ENCODE results near the gene TMEM126B.
"Not testable (repeated sequence)": the region's sequence is repeated elsewhere in the genome, so short reads cannot be mapped to it uniquely, and the experiment has no call there.

TMEM126B gene

GRCh38 chr11:85663080-85663752 lies 34.8 kb downstream of the TMEM126B start:
- TF ChIP-seq CTCF (IDR thresholded peaks at IDR 0.05; ENCODE audit: control insufficient read depth, insufficient read depth, low read depth, low read length, missing control alignments): no peak
- DNase-seq (ENCODE audit: low read depth): no peak
- peak overlapping the region; percentile 72 for H3K4me3 ChIP-seq (ENCODE audit: control insufficient read depth, low read depth, low read length)

GRCh38 chr11:85663753-85664614 lies 35.6 kb downstream of the TMEM126B start:
- DNase-seq (ENCODE audit: low read depth): no peak
- TF ChIP-seq CTCF (IDR thresholded peaks at IDR 0.05; ENCODE audit: control insufficient read depth, insufficient read depth, low read depth, low read length, missing control alignments): peak; percentile 60
- peak overlapping the region; percentile 72 for H3K4me3 ChIP-seq (ENCODE audit: control insufficient read depth, low read depth, low read length)

GRCh38 chr11:85664615-85665481 lies 36.5 kb downstream of the TMEM126B start, which contains the start of gene CREBZF:
TSS of gene CREBZF (minus strand) at chr11:85665129. CDS start at chr11:85664875, 254 bp downstream.
- peak; percentile 6 for TF ChIP-seq CTCF (IDR thresholded peaks at IDR 0.05; ENCODE audit: control insufficient read depth, insufficient read depth, low read depth, low read length, missing control alignments)
- peak within 1 kb of the TSS; percentile 72 for H3K4me3 ChIP-seq (ENCODE audit: control insufficient read depth, low read depth, low read length)
- DNase-seq (ENCODE audit: low read depth): peak; percentile 76

GRCh38 chr11:85665733-85666132 lies 37.3 kb downstream of the TMEM126B start:
- no peak for TF ChIP-seq CTCF (IDR thresholded peaks at IDR 0.05; ENCODE audit: control insufficient read depth, insufficient read depth, low read depth, low read length, missing control alignments)
- DNase-seq (ENCODE audit: low read depth): no peak
- H3K4me3 ChIP-seq (ENCODE audit: control insufficient read depth, low read depth, low read length): no peak overlapping the region

DNA sequence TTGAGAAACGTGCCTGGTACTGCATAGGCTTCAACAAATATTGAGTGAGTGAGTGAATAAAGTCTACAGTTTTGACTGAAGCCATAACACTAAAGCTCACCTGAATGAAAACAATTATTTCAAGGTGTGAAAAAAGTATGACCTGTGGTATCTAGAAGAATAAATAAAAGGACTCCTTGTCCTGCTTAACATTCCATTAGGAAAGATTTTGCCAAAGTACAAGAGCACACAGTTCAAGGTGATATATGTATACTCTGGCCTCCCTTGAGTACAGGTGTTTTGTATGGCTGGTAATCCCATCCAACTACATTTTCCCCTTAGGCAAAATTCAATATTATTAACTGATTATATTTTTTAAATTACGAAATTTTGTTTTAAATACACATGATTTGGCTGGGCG lies 38.3 kb downstream of the TMEM126B start:
- no peak overlapping the region for H3K4me3 ChIP-seq (ENCODE audit: control insufficient read depth, low read depth, low read length)
- no peak for TF ChIP-seq CTCF (IDR thresholded peaks at IDR 0.05; ENCODE audit: control insufficient read depth, insufficient read depth, low read depth, low read length, missing control alignments)
- no peak for DNase-seq (ENCODE audit: low read depth)

GRCh38 chr11:85668157-85668556 lies 39.8 kb downstream of the TMEM126B start:
- H3K4me3 ChIP-seq (ENCODE audit: control insufficient read depth, low read depth, low read length): no peak overlapping the region
- TF ChIP-seq CTCF (IDR thresholded peaks at IDR 0.05; ENCODE audit: control insufficient read depth, insufficient read depth, low read depth, low read length, missing control alignments): no peak
- no peak for DNase-seq (ENCODE audit: low read depth)

GRCh38 chr11:85670949-85671663 lies 42.7 kb downstream of the TMEM126B start:
- DNase-seq (ENCODE audit: low read depth); H3K4me3 ChIP-seq (ENCODE audit: control insufficient read depth, low read depth, low read length): not testable (repeated sequence)

All from AG09309 (cell line).